HG02973 (cell line): Measurements from ENCODE around the gene MYH16.
"Not testable (repeated sequence)": the region's sequence is repeated elsewhere in the genome, so short reads cannot be mapped to it uniquely, and the experiment has no call there.

Source experiments
- ATAC-seq: cut with Tn5 transposase; IDR thresholded peaks from one replicate; pipeline ENCODE4 v1.9.1; 2021; ENCODE audit warnings: moderate library complexity; ENCODE audit not compliant: unreplicated experiment

MYH16 gene

DNA sequence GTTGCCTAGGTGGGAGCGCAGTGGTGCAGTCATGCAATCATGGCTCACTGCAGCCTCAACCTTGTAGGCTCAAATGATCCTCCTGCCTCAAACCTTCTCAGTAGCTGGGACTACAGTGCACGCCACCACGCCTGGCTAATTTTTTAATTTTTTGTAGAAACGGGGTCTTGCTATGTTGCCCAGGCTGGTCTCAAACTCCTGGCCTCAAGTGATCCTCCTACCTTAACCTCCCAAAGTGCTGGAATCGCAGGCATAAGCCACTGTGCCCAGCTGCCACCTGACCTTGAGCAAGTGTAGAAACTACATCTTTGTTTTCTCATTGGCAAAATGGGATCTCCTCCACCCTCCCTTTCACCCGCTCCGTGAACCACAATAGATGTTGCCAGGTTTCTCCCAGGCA is 15.0 kb upstream of the MYH16 start:
- ATAC-seq, result no peak

DNA sequence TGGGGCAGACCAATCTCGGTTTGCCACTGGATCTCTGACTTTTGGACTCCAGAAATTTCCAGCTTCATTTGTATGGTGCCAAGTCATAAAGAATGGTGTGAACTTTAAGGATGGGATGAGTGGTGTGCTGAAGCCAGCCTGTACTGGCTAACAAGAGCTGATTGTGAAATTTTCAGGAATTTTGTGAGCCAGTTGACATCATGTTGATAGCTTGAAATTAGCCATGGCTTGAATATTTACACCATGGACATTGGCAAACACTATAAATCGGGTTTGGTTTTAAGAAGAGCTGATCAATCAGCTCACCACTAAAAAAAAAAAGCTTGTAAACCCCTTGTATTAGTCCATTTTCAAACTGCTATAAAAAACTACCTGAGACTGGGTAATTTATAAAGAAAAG is 14.1 kb upstream of the MYH16 start:
- no peak for ATAC-seq

DNA sequence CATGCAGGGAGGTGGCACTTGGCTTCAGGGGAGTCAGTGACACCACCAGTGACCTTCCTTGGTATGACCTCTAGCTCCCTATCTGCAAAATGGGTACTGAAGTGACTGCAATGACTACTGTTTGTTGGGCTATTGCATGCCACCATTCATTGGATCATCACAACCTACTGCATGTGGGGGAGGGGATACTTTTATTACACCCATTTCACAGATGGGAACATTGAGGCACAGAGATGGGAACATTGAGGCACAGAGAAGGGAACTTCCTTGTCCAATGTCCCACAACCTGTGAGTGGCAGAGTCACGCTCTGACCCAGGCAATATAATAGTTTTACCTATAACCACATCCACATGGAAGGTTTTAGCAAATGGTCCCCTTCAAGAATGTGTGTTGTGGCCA is 12.2 kb upstream of the MYH16 start:
- no peak for ATAC-seq

DNA sequence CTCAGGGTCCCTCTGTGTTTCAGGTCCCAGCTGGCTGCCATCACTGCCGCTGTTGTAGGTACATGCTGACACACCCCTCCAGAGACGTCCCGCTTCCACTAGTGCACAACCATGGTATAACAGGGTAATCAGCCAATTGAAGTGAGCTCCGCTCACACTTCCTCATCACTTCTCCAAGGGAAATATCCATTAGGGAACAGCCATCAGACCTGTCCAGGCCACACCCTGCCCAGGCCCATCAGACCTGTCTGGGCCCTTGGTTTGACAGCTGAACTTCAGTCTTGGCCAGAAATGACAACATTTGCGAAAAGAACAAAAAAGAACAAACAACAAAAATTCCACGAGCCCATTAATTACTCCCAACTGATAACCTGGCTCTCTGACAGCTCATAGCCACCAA is 11.0 kb upstream of the MYH16 start:
- ATAC-seq, result no peak

DNA sequence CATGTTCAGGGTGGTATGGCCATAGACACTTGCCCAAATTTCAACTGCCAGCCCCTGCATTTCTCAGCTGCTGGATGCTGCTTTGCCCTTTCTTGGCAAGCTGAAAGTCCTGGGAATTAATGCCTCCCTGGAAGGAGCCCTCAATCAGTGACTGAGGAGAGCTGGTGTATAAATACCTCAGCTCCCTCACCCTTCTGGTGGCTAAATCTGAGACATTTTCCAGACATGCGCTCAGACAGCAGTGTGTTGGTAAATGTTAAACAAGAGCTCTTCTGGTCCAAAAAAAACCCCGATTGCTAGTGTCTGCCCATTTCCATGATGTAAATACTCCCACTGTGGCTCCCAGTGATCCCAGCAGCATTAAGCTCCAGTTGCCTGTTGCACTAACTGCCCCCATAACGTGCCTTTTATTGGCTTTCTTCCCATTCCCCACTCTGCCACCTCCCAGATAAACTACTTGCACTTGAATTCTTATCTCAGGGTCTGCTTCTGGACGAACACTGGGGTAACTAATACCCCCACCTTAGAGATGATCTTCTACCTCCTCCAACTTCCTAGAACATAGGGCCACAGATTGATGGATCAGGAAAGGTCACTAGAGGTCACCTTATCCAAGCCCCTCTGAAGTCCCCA is 6.7 kb upstream of the MYH16 start:
- ATAC-seq, result no peak

DNA sequence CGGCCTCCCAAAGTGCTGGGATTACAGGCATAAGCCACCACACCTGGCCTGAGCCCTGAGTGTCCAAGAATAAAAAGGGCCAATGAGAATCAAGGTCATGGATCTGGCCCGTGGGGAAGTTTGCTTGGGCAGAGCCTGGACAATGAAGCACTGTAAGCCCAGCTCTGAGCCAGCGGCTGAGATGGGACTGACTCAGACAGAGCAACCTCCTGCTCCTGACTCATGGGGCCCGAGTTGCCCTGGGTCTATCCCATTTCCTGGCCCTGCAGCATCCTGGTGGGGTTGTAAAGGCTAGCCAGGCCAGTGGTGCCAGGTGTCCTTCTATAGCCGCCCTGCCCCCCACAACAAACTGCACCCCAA is 5.2 kb upstream of the MYH16 start:
- no peak for ATAC-seq

DNA sequence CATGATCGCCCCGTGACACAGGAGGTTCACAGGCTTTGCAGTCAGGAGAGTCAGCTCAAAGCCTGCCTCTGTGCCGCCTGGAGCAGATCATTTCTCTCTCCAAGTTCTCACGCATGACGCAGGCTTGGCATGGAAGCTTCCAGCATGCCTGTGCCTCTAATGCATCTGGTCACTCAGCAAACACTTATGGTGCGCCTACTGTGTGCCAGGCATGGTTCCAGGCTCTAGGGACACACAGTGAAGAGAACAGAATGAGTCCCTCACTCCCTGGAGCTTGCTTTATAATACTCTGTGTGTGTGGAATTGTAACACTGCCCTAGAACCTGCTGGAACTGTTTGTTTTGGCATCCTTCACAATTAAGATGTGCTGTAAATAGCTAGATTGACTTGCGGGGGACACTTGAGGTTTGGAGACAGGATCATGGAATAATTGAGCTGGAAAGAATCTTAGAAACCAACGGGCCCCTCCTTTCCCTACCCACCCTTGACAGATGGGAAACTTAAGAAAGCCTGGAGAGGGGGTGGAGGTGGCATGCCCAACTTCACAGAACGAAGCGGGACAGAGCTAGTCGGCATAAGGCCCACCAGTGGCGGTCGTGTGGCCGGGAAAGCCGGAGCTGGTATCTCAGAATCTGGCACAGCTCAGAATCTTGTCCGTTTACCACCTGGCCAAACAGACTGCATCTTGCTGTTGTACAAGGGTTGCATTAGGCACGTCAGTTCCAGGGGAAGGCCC is 4.6 kb upstream of the MYH16 start:
- ATAC-seq, result no peak

DNA sequence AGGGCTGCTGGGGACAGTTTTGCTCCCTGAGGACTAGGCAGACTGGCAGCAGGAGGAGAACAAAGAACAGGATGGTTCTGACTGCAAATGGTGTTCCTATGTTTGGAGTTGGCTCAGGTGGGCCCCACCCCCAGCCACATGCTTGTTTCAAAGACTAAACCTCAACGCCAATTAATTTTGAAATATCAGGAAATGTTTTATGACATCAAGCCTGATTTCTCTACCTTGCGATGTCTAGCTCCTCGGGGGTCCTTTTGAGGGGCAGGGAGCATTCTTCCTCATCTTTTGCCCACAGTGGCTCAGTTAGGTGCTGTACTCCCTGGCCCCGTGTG is 4.1 kb upstream of the MYH16 start:
- no peak for ATAC-seq

DNA sequence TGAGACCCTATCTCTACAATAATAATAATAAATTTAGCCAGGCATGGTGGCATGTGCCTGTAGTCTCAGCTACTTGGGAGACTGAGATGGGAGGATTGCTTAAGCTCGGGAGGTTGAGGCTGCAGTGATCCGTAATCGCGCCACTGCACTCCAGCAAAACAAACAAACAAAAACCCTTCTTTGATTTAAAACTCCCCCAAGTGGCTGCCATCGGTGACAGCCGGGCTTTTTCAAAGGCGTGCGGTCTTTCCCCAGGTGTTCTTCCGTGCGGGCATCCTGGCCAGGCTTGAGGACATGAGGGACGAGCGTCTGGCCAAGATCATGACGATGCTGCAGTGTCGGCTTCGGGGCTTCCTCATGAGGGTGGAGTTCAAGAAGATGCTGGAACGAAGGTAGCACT is 1.9 kb upstream of the MYH16 start:
- ATAC-seq, result no peak

DNA sequence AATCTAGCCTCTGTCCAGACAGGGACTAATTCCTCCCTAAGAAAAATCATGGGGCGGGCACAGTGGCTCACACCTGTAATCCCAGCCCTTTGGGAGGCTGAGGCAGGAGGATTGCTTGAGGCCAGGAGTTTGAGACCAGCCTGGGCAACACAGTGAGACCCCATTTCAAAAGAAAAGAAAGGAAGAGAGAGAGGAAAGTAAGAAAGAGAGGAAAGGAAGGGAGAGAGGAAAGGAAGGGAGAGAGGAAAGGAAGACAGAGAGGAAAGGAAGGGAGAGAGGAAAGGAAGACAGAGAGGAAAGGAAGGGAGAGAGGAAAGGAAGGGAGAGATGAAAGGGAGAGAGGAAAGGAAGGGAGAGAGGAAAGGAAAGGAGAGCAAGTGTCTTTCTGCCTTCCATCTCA is 922 bp downstream of the MYH16 start:
- not testable (repeated sequence) for ATAC-seq

DNA sequence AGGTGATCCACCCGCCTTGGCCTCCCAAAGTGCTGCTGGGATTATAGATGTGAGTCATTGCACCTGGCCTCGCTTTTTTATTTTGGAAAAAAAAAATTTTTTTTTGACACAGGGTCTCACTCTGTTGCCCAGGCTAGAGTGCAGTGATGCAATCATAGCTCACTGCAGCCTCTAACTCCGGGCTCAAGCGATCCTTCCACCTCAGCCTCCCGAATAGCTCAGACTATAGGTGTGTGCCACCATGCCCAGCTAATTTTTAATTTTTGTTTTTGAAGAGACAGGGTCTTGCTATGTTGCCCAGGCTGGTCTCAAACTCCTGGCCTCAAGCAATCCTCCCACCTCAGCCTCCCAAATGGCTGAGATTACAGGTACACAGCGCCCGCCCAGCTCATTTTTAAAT is 2.3 kb downstream of the MYH16 start:
- not testable (repeated sequence) for ATAC-seq

DNA sequence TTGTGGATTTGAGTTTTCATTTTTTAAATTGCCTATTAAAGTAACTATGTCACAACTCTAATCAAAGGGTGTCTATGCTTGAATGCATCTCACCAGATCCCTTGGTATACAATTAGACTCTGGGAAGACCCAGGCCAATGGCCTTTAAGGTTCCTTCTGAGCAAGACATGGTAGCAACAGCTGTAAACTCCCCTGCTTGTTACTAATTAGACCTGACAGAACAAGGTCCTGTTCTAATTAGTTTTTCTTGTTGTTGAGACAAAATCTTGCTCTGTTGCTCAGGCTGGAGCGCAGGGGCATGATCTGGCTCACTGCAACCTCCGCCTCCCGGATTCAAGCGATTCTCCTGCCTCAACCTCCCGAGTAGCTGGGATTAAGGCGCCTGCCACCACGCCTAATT is 2.9 kb downstream of the MYH16 start:
- no peak for ATAC-seq

DNA sequence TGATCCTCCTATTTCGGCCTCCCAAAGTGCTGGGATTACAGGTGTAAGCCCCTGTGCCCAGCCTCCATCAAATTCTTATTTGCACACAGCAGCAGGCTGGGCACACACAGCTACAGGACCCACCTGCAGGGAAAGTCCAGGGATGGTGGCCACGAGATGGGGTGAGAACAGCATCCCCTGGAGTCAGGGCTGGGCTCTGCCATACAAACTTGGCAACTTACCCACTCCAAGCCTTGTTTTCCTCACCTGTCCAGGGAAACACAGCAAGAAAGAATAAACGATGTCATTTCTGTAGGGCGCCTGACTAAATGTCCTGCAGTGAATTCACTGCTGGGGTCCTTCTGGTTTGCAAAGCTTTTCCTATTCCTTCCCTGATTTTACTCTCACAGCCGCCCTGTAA is 5.5 kb downstream of the MYH16 start:
- no peak for ATAC-seq

DNA sequence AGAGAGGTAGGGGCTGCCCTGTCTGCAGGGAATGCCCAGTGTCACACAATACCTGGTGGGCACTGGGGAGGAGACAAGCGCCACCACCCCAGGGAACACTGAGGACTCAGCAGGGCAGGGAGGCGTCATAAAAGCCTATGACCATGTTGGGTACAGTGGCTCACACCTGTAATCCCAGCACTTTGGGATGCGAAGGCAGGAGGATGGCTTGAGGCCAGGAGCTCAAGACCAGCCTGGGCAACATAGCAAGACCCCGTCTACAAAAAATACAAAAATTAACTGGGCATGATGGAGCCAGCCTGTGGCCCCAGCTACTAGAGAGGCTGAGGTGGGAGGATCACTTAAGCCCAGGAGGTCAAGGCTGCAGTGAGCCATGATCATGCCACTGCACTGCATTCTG is 11.5 kb downstream of the MYH16 start:
- not testable (repeated sequence) for ATAC-seq

DNA sequence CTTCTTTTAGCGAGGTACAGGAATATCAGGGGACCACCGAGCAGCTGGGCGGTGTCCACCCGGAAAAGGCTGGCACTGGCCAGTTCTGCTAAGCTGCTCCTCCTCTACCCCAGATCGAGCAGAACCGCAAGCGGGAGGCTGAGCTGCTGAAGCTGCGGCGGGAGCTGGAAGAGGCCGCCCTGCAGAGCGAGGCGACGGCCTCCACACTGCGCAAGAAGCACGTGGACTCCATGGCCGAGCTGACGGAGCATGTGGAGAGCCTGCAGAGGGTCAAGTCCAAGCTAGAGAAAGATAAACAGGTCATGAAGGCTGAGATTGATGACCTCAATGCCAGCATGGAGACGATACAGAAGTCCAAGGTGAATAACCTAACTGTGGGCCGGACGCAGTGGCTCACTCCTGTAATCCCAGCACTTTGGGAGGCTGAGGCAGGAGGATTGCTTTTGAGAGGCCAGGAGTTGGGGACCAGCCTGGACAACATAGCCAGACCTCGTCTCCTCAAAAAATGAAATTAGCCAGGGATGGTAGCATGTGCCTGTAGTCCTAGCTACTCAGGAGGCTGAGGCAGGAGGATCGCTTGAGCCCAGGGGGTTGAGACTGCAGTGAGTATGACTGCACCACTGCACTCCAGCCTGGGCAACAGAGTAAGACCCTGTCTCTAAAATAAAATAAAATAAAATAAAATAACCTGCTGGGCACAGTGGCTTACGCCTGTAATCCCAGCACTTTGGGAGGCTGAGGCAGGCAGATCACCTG is 15.3 kb downstream of the MYH16 start:
- no peak for ATAC-seq

DNA sequence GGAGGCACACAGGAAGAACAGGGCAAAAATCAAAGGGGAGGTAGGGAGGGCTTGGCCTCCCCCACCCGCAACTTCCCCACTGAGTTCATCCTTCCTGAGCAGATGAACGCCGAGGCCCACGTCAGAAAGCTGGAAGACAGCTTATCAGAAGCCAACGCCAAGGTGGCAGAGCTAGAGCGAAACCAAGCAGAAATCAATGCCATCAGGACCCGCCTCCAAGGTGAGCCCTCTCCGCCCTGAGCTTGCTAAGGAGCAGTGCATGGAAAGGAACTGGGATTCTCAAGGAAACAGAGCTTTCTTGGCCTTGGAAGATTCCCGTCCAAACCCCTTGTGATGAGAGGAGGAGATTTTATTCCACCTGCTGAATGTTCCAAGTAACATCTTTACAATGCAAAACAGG is 16.5 kb downstream of the MYH16 start:
- no peak for ATAC-seq

DNA sequence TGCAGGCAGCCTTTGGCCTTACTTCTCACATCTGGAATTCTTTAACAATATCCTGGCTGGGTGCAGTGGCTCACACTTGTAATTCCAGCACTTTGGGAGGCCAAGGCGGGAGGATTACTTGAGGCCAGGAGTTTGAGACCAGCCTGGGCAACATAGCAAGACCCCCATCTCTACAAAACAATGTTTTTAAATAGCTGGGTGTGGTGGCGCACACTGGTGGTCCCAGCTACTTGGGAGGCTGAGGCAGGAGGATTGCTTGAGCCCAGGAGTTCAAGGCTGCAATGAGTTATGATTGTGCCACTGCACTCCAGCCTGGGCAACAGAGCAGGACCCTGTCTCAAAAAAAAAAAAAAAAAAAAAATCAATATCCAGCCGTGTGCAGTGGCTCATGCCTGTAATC is 17.5 kb downstream of the MYH16 start:
- not testable (repeated sequence) for ATAC-seq

DNA sequence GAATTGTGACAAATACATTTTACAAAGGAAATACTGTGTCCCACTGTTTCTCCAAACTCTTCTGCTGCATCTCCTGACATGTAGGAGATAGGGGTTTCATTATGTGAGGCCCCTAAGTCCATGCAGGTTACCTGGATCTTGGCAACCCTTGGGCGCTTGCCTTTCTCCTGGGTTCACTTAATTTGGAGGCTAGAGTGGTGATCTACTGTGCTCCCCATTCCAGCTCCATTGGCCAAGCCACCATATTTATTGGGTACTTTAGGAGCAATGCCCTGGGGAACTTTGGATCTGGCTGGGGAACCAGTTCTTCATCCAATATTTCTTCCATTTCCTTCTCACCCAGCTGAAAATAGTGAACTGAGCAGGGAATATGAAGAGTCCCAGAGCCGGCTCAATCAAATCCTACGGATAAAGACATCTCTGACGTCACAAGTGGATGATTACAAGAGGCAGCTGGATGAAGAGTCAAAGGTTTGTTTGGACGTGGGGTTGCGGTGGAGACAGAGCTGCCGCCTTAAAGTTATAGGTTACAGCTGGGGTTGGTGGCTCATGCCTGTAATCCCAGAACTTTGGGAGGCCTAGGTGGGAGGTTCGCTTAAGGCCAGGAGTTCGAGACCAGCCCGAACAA is 18.5 kb downstream of the MYH16 start:
- ATAC-seq, result no peak

DNA sequence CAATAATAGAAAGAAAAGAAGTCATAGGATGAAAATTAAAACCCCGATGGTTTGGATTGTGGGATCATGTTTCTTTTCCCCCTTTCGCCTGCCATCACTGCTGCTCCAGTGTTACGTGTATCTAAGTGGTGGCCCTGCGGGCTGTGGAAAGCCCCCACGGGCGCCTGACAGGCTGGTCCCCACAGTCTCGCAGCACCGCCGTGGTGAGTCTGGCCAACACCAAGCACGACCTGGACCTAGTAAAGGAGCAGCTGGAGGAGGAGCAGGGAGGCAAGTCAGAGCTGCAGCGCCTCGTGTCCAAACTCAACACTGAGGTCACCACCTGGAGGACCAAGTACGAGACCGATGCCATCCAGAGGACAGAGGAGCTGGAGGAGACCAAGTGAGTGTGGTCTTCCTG is 19.5 kb downstream of the MYH16 start:
- ATAC-seq, result no peak

DNA sequence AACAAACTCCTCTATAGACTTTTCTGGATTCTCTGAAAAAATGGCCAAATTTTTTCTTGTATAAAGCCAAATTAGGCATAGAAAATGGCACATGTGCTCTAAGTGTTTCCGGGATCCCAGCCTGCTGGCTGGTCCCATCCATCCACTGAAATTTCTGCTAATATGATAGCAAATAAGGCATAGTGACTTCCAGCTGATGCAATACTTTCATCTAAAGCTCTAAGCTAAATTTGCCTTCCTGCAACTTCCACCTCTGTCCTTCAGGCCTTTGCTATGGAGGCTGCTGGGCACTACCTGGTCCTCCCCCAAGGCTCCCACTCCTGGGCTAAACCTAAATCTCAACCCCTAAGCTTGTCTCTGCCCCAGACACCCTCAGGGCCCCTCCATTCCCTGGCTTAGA is 20.5 kb downstream of the MYH16 start:
- ATAC-seq, result no peak

DNA sequence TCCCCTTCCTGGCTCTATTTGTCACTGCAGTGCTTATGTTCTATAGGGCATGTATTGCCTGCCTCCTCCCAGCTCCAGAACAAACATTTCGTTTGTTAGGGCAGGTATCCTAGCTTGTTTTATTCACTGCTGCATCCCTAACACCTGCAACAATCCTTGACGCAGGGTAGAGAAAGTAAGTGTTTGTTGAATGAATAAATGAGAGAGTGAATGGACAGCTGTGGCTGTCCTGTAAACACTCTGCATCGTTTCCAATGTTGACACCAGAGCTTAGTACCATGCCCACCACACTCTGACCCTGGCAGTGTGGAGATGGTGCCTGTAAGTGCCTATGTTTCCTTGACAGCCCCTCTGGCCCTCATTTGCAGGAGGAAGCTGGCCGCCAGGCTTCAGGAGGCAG is 21.0 kb downstream of the MYH16 start:
- ATAC-seq, result no peak

DNA sequence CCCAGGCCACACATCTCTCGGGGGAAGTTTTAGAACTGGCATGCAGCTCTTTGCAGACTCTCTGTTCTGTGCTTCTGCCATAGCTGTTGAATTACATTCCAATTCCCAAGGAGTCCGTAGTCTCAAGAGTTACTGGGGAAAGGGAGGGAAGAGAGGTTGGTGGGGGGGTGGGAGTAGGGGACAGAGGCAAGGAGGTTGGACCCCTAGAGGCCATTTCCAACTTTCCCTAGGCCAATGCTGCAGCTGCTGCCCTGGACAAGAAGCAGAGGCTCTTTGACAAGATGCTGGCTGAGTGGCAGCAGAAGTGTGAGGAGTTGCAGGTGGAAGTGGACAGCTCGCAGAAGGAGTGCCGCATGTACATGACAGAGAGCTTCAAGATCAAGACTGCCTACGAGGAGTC is 23.8 kb downstream of the MYH16 start:
- no peak for ATAC-seq
